Esophagus (tissue), 2 donors: ENCODE measurements around the gene RHPN2. TPM values are rescaled to one million over a fixed set of nuclear protein-coding genes. Genes with fewer than 3 reads are reported as not detected.
A peak's percentile ranks its signal among the peaks of the same experiment; 100 is the strongest.

Source experiments
- H3K27ac ChIP-seq, 2 donors: one replicate each; pipeline ENCODE4 v1.5.1; 2013; ENCODE audit warnings: low read depth in 2 of 2, mild to moderate bottlenecking in 2 of 2, inconsistent platforms in 1 of 2, low read length in 1 of 2, moderate library complexity in 1 of 2
- H3K27me3 ChIP-seq, 2 donors: one replicate each; pipeline ENCODE4 v1.6.1; 2013; ENCODE audit warnings: low read length in 2 of 2, control low read depth in 1 of 2, mild to moderate bottlenecking in 1 of 2; ENCODE audit not compliant: insufficient read depth in 2 of 2, control insufficient read depth in 1 of 2
- H3K36me3 ChIP-seq, 2 donors: one replicate each; pipeline ENCODE4 v1.6.1; 2013; ENCODE audit warnings: low read length in 1 of 2; ENCODE audit not compliant: control insufficient read depth in 2 of 2, insufficient read depth in 2 of 2
- H3K4me1 ChIP-seq, 2 donors: one replicate each; pipeline ENCODE4 v1.6.1; 2013; ENCODE audit warnings: low read length in 1 of 2; ENCODE audit not compliant: control insufficient read depth in 2 of 2, insufficient read depth in 2 of 2
- H3K4me3 ChIP-seq, 2 donors: one replicate each; pipeline ENCODE4 v1.5.1; 2013; ENCODE audit warnings: low read length in 2 of 2, mild to moderate bottlenecking in 2 of 2, low read depth in 1 of 2, moderate library complexity in 1 of 2
- H3K9me3 ChIP-seq, 2 donors: one replicate each; pipeline ENCODE4 v1.6.1; 2013; ENCODE audit warnings: mild to moderate bottlenecking in 2 of 2, low read depth in 1 of 2, low read length in 1 of 2, moderate library complexity in 1 of 2; ENCODE audit not compliant: control insufficient read depth in 2 of 2, insufficient read depth in 1 of 2
- WGBS, 2 donors: extraction: QIAGEN DNeasy Blood & Tissue Kit; methylation state at CpG; one replicate each; pipeline ENCODE4 v1.1.7; 2013; 5-methylcytosine and 5-hydroxymethylcytosine counted together
- polyA plus RNA-seq, 2 donors: library from polyadenylated mRNA; stranded (reverse); fragments of 200-250 nt; gene quantifications; one replicate each; pipeline ENCODE4 v1.2.3, GENCODE V29; 2013
- donor health status: healthy with polysubstance abuse.
- donor health status: Bipolar disorder and iron deficiency.

The RHPN2 gene
- polyA plus RNA-seq, 2 donors = 0.26 to 0.76 TPM

DNA sequence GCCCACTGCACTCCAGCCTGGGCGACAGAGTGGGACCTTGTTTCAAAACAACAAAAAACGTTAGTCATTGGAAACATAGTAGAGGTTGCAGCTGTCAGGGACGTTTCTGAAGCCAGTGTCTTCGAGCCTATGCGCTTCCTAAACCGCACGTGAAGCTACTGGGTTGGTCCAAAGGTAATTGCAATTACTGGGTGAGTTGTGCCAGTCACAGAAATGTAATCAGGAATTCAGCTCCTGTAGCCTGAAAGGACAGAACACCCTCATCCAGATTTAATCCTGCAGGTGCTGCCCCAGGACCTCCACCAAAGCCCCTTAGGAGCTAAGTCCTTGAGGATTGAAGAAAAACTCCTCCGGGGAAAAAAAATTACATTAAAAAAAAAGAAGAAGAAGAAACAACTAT, 2.4 kb upstream of the RHPN2 start:
- H3K4me1 ChIP-seq = peaks cover 3 to 5% of the 10 kb centered on the region in 2 donors
- no peaks in the 10 kb centered on the region for H3K36me3 ChIP-seq
- H3K27ac ChIP-seq = no peak overlapping the region
- H3K9me3 ChIP-seq = no peaks in the 10 kb centered on the region
- peaks cover 0 to 3% of the 10 kb centered on the region in 2 donors for H3K27me3 ChIP-seq
- H3K4me3 ChIP-seq = no peak overlapping the region
- WGBS, 2 donors = 60 to 61% methylated on average over 8 of the region's 8 CpGs

DNA sequence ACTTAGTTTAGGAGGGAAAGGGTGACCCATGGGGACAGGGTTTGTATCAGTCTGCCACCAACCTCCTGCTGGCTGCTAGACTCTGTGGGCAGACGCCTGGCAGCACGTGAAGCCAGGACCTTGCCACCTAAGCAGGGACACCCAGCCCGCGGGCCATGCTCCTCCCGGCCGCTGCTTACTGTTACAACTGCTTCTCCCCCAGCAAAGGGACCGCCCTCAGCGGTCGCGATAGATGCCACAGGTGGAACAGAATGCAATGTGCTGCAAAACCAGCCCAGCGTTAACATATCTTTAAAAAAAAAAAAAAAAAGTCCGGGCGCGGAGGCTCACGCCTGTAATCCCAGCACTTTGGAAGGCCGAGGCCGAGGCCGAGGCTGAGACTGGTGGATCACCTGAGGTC, 1.9 kb upstream of the RHPN2 start:
- H3K4me1 ChIP-seq = peaks cover 3 to 5% of the 10 kb centered on the region in 2 donors
- H3K27me3 ChIP-seq = peaks cover 0 to 3% of the 10 kb centered on the region in 2 donors
- no peaks in the 10 kb centered on the region for H3K9me3 ChIP-seq
- H3K36me3 ChIP-seq = no peaks in the 10 kb centered on the region
- no peak overlapping the region for H3K27ac ChIP-seq
- WGBS, 2 donors = 80 to 87% methylated on average over 16 to 18 of the region's 18 CpGs
- H3K4me3 ChIP-seq = no peak overlapping the region

GRCh38 chr19:33064458-33064791, 263 bp downstream of the RHPN2 start:
- Histone ChIP-seq H3K4me1 (peaks cover 3 to 5% of the 10 kb centered on the region in 2 donors), H3K9me3 (no peaks in the 10 kb centered on the region), H3K27ac (no peak overlapping the region), H3K4me3 (peak overlapping the region; percentile 33 to 53), H3K27me3 (peaks cover 0 to 3% of the 10 kb centered on the region in 2 donors), H3K36me3 (no peaks in the 10 kb centered on the region)
- 1 to 2% methylated on average over 21 to 35 of the region's 35 CpGs for WGBS, 2 donors

DNA sequence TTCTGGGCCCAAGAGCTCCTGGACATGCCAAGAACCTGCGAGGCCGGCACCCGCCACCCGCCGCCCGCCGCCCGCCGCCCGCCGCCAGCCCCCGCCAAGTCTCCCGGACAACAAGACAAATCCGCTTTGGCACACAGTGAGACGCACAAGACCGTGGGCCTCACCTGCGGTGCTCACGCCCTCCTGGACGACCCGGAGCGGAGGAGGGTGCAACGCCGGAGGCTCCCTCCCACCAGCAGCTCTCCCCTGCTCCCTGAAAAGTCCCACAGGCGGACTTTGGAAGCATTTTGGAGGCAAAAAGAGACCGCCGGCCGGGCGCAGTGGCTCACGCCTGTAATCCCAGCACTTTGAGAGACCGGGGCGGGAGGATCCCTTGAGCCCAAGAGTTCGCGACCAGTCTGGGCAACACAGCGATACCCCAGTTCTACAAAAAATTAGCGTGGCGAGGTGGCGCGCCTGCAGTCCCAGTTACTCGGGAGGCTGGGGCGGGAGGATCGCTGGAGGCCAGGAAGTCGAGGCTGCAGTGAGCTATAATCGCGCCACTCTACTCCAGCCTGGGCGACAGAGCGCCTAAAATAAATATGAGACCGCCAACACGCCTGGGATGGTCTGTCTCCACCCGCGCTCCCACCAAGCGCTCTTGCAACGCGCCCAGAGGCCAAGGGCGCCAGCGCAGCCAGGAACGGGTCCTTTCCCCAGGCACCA, 783 bp downstream of the RHPN2 start:
- Histone ChIP-seq H3K4me1 (peaks cover 3 to 5% of the 10 kb centered on the region in 2 donors), H3K9me3 (no peaks in the 10 kb centered on the region), H3K36me3 (no peaks in the 10 kb centered on the region), H3K4me3 (peak overlapping the region; percentile 33 to 53), H3K27me3 (peaks cover 0 to 3% of the 10 kb centered on the region in 2 donors), H3K27ac (no peak overlapping the region)
- WGBS, 2 donors = 2 to 5% methylated on average over 48 to 56 of the region's 56 CpGs

GRCh38 chr19:33063356-33063752, 1.3 kb downstream of the RHPN2 start:
- Histone ChIP-seq H3K27me3 (peaks cover 0 to 3% of the 10 kb centered on the region in 2 donors), H3K4me1 (peaks cover 3 to 5% of the 10 kb centered on the region in 2 donors), H3K9me3 (no peaks in the 10 kb centered on the region), H3K4me3 (no peak overlapping the region), H3K36me3 (no peaks in the 10 kb centered on the region), H3K27ac (no peak overlapping the region)
- 4 to 9% methylated on average over 7 of the region's 7 CpGs for WGBS, 2 donors

- peaks cover 3 to 5% of the 10 kb centered on the region in 2 donors for H3K4me1 ChIP-seq
- no peak overlapping the region for H3K27ac ChIP-seq
- no peaks in the 10 kb centered on the region for H3K36me3 ChIP-seq
- no peak overlapping the region for H3K4me3 ChIP-seq
- H3K27me3 ChIP-seq = peaks cover 0 to 3% of the 10 kb centered on the region in 2 donors
- H3K9me3 ChIP-seq = no peaks in the 10 kb centered on the region
- WGBS, 2 donors = 73 to 85% methylated on average over 5 of the region's 5 CpGs
These were observed 1.8 kb downstream of the RHPN2 start for GRCh38 chr19:33062902-33063301.

DNA sequence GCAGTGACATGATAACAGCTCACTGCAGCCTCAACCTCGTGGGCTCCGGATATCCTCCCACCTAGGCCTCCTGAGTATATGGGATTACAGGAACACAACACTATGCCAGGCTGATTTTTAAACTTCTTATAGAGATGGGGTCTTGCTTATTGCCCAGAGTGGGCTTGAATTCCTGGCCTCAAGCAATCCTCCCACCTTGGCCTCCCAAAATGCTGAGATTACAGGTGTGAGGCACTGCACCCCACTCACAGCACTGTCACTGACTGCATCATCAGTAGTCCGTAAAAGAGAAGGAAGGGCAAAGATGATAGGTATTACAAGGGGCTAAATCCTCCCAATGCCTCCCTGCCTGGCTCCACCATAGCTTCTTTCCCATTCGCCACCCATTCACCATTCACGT, 4.1 kb downstream of the RHPN2 start:
- Histone ChIP-seq H3K4me1 (peaks cover 3 to 5% of the 10 kb centered on the region in 2 donors), H3K9me3 (no peaks in the 10 kb centered on the region), H3K36me3 (no peaks in the 10 kb centered on the region), H3K27me3 (peaks cover 0 to 3% of the 10 kb centered on the region in 2 donors), H3K27ac (no peak overlapping the region), H3K4me3 (no peak overlapping the region)
- WGBS, 2 donors = 83 to 89% methylated on average over 5 of the region's 5 CpGs

GRCh38 chr19:33055718-33056117, 9.0 kb downstream of the RHPN2 start:
- H3K4me1 ChIP-seq = no peaks in the 10 kb centered on the region

GRCh38 chr19:33054623-33055022, 10.1 kb downstream of the RHPN2 start:
- Histone ChIP-seq H3K27ac (no peak overlapping the region), H3K36me3 (no peaks in the 10 kb centered on the region), H3K27me3 (no peaks in the 10 kb centered on the region), H3K4me1 (no peaks in the 10 kb centered on the region), H3K9me3 (no peaks in the 10 kb centered on the region), H3K4me3 (no peak overlapping the region)
- WGBS, 2 donors = 48 to 50% methylated on average over 8 of the region's 8 CpGs

More at GRCh38 chr19:33055718-33056117, 9.0 kb downstream of the RHPN2 start:
- H3K27ac ChIP-seq = no peak overlapping the region
- no peaks in the 10 kb centered on the region for H3K9me3 ChIP-seq
- H3K27me3 ChIP-seq = no peaks in the 10 kb centered on the region
- 39 to 59% methylated on average over 2 of the region's 2 CpGs for WGBS, 2 donors
- H3K4me3 ChIP-seq = no peak overlapping the region
- H3K36me3 ChIP-seq = no peaks in the 10 kb centered on the region

DNA sequence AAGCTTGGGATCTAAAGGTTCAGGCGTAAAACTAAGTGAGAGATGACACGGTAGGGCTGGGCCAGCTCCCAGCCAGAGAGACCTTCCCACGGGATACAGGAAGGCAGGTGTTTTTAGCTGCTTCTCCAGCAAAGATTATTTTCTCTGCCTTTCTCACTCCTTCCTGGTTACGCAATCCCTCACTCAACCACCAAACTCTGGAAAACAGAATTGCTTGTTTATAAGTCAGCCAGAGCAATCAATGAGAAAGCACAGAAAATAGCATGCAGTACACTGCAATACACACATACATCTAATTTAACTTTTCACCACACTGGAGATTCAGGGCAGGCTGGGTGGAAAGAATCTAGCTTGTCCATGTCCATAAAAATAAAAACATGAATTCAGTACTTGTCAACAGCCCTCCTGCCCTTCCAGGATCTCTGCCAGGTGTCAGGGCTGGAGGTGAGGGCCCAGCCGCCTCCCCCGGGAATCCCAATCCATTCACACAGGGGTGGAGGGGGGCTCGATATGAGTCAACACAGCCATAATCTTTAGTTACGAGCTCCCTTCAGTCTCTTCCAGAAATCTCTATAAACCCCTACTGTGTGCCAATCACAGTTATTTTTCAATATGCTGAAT, 12.2 kb downstream of the RHPN2 start:
- H3K9me3 ChIP-seq = no peaks in the 10 kb centered on the region
- no peak overlapping the region for H3K4me3 ChIP-seq
- no peaks in the 10 kb centered on the region for H3K27me3 ChIP-seq
- whole genome bisulfite sequencing, 2 donors = 60 to 65% methylated on average over 8 of the region's 8 CpGs
- peaks cover 0 to 2% of the 10 kb centered on the region in 2 donors for H3K4me1 ChIP-seq
- no peak overlapping the region for H3K27ac ChIP-seq
- H3K36me3 ChIP-seq = no peaks in the 10 kb centered on the region
